HG03342 (cell line): ENCODE data around the gene DRC7.
"Not testable (repeated sequence)": the region's sequence is repeated elsewhere in the genome, so short reads cannot be mapped to it uniquely, and the experiment has no call there.

ENCODE experiments used
- ATAC-seq: cut with Tn5 transposase; IDR thresholded peaks from one replicate; pipeline ENCODE4 v1.9.1; 2021; ENCODE audit warnings: mild to moderate bottlenecking, moderate library complexity; ENCODE audit not compliant: unreplicated experiment

The DRC7 gene

GRCh38 chr16:57734308-57734924, 39.8 kb downstream of the DRC7 start:
- no peak for ATAC-seq

- ATAC-seq: peak; percentile 91
Observed at GRCh38 chr16:57734925-57735754, 40.5 kb downstream of the DRC7 start.

GRCh38 chr16:57735755-57736418, 41.3 kb downstream of the DRC7 start, which contains the start of gene KATNB1:
TSS of gene KATNB1 (plus strand) at chr16:57735770. CDS start at chr16:57737244, 1,474 bp downstream.
- ATAC-seq: peak; percentile 17

GRCh38 chr16:57736419-57737351, 42.1 kb downstream of the DRC7 start:
- no peak for ATAC-seq

- ATAC-seq: no peak
Observed at GRCh38 chr16:57738844-57739243, 44.2 kb downstream of the DRC7 start.

- no peak for ATAC-seq
Observed at GRCh38 chr16:57739756-57740422, 45.3 kb downstream of the DRC7 start.

- ATAC-seq: no peak
Observed at GRCh38 chr16:57740423-57741071, 45.9 kb downstream of the DRC7 start.

GRCh38 chr16:57741660-57742191, 47.1 kb downstream of the DRC7 start:
- ATAC-seq: no peak

GRCh38 chr16:57742543-57742942, 47.9 kb downstream of the DRC7 start:
- no peak for ATAC-seq

GRCh38 chr16:57743458-57743857, 48.9 kb downstream of the DRC7 start:
- ATAC-seq: no peak

- no peak for ATAC-seq
Observed at GRCh38 chr16:57743886-57744641, 49.5 kb downstream of the DRC7 start.

- ATAC-seq: no peak
Observed at GRCh38 chr16:57744642-57744903, 50.0 kb downstream of the DRC7 start.

- no peak for ATAC-seq
Observed at GRCh38 chr16:57745768-57746167, 51.2 kb downstream of the DRC7 start.

- not testable (repeated sequence) for ATAC-seq
Observed at GRCh38 chr16:57746316-57746715, 51.7 kb downstream of the DRC7 start.

GRCh38 chr16:57747091-57747490, 52.5 kb downstream of the DRC7 start:
- ATAC-seq: no peak

- no peak for ATAC-seq
Observed at GRCh38 chr16:57747496-57747895, 52.9 kb downstream of the DRC7 start.

GRCh38 chr16:57747996-57748395, 53.4 kb downstream of the DRC7 start:
- no peak for ATAC-seq

- no peak for ATAC-seq
Observed at GRCh38 chr16:57748596-57748995, 54.0 kb downstream of the DRC7 start.
